PFSK-1 (cell line): ENCODE data around the gene PKIB.

Experiments
- FOXP2 ChIP-seq: optimal IDR thresholded peaks from 2 replicates; pipeline ENCODE3; 2011; ENCODE audit warnings: borderline replicate concordance, control low read depth, inconsistent platforms; ENCODE audit not compliant: insufficient read depth; ENCODE audit errors: extremely low read length, extremely low read depth
- POLR2AphosphoS5 ChIP-seq: IDR thresholded peaks from 2 replicates; pipeline ENCODE4 v1.6.1; 2012; ENCODE audit warnings: low read depth, mild to moderate bottlenecking, control low read depth, low read length, moderate library complexity
- REST ChIP-seq, 2 experiments: IDR thresholded peaks; 2 replicates each; pipeline versions ENCODE4 v1.6.1 to v1.8.0; 2011 to 2012; ENCODE audit warnings: low read depth in 2 of 2, low read length in 2 of 2, control low read depth in 1 of 2, inconsistent platforms in 1 of 2, mild to moderate bottlenecking in 1 of 2, moderate library complexity in 1 of 2; ENCODE audit not compliant: insufficient read depth in 1 of 2
- SIN3A ChIP-seq: IDR thresholded peaks from 2 replicates; pipeline ENCODE4 v1.6.1; 2012; ENCODE audit warnings: mild to moderate bottlenecking, low read length, moderate library complexity, borderline replicate concordance; ENCODE audit not compliant: insufficient read depth
- TAF1 ChIP-seq: IDR thresholded peaks from 2 replicates; pipeline ENCODE4 v1.6.1; 2012; ENCODE audit warnings: low read length, control low read depth, borderline replicate concordance; ENCODE audit not compliant: insufficient read depth

The PKIB gene

GRCh38 chr6:122752459-122752858 lies 142.3 kb downstream of the PKIB start:
- no peak for TF ChIP-seq SIN3A

- no peak for TF ChIP-seq POLR2AphosphoS5
- no peak for TF ChIP-seq SIN3A
- TF ChIP-seq FOXP2: no peak
- TF ChIP-seq REST (IDR thresholded peaks at IDR 0.05; ENCODE audit: insufficient read depth in 1 of 2, low read depth in 2 of 2, low read length in 2 of 2): no peak
- no peak for TF ChIP-seq TAF1
Measured at GRCh38 chr6:122753000-122753687, 142.9 kb downstream of the PKIB start.

- TF ChIP-seq POLR2AphosphoS5 (no peak), SIN3A (no peak), TAF1 (no peak), FOXP2 (no peak), REST (IDR thresholded peaks at IDR 0.05; ENCODE audit: insufficient read depth in 1 of 2, low read depth in 2 of 2, low read length in 2 of 2) (no peak)
Measured at GRCh38 chr6:122753688-122754056, 143.5 kb downstream of the PKIB start.

GRCh38 chr6:122754191-122754731 lies 144.1 kb downstream of the PKIB start:
- TF ChIP-seq TAF1: no peak
- TF ChIP-seq FOXP2: no peak
- no peak for TF ChIP-seq POLR2AphosphoS5
- no peak for TF ChIP-seq SIN3A
- no peak for TF ChIP-seq REST (IDR thresholded peaks at IDR 0.05; ENCODE audit: insufficient read depth in 1 of 2, low read depth in 2 of 2, low read length in 2 of 2)

GRCh38 chr6:122755901-122756300 lies 145.7 kb downstream of the PKIB start:
- TF ChIP-seq REST (IDR thresholded peaks at IDR 0.05; ENCODE audit: insufficient read depth in 1 of 2, low read depth in 2 of 2, low read length in 2 of 2) (no peak), FOXP2 (no peak), SIN3A (no peak), TAF1 (no peak), POLR2AphosphoS5 (no peak)
